ENCODE data around the gene OR11L1.

GRCh38 chr1:247855911-247856310, 14.2 kb upstream of the OR11L1 start:
- TF ChIP-seq GLI4 (tag by site-specific recombination; IDR thresholded peaks at IDR 0.05) = no peak
- TF ChIP-seq CTCF (tag by site-specific recombination; IDR thresholded peaks at IDR 0.05) = no peak
- TF ChIP-seq ZNF768 (tag by site-specific recombination; IDR thresholded peaks at IDR 0.05) = no peak
- no peak for TF ChIP-seq ZNF398 (tag by site-specific recombination; IDR thresholded peaks at IDR 0.05)
- TF ChIP-seq ZBTB1 (tag by site-specific recombination; IDR thresholded peaks at IDR 0.05) = no peak
- no peak for TF ChIP-seq ZNF473 (tag by site-specific recombination; IDR thresholded peaks at IDR 0.05)
- TF ChIP-seq ZNF274 (IDR thresholded peaks at IDR 0.05; ENCODE audit: low read length) = no peak
- no peak for TF ChIP-seq ZNF274 (tag by site-specific recombination; IDR thresholded peaks at IDR 0.05; ENCODE audit: borderline replicate concordance)

All from HEK293 (cell line).